Lung (tissue), 12 donors: ENCODE data around the gene PAFAH2. TPM values are rescaled to one million over a fixed set of nuclear protein-coding genes. Genes with fewer than 3 reads are reported as not detected.

Source experiments
- ATAC-seq: fragments of 200-7000 bp; cut with Tn5 transposase; one replicate; pipeline ENCODE4 v1.9.1; 2020; ENCODE audit warnings: moderate number of reproducible peaks; ENCODE audit not compliant: insufficient read depth, low FRiP score
- DNase-seq, 3 donors: peaks; one replicate each; pipeline ENCODE4 v3.0.0-alpha.2; 2013 to 2017
- H3K27ac ChIP-seq, 2 donors: one replicate each; pipeline ENCODE4 v1.5.1; 2013; ENCODE audit warnings: mild to moderate bottlenecking in 2 of 2, moderate library complexity in 2 of 2, control low read depth in 1 of 2, inconsistent platforms in 1 of 2, low read depth in 1 of 2, low read length in 1 of 2
- H3K27me3 ChIP-seq, 3 donors: one replicate each; pipeline ENCODE4 v1.5.1; 2013; ENCODE audit warnings: low read length in 2 of 3; ENCODE audit not compliant: control insufficient read depth in 3 of 3, insufficient read depth in 3 of 3
- H3K36me3 ChIP-seq, 4 donors: one replicate each; pipeline ENCODE4 v1.5.1; 2013; ENCODE audit warnings: low read length in 4 of 4, mild to moderate bottlenecking in 1 of 4, moderate library complexity in 1 of 4; ENCODE audit not compliant: control insufficient read depth in 4 of 4, insufficient read depth in 4 of 4
- H3K4me1 ChIP-seq, 5 donors: one replicate each; pipeline ENCODE4 v1.5.1; 2013; ENCODE audit warnings: low read length in 5 of 5, mild to moderate bottlenecking in 2 of 5, moderate library complexity in 1 of 5; ENCODE audit not compliant: control insufficient read depth in 5 of 5, insufficient read depth in 5 of 5
- H3K4me3 ChIP-seq: one replicate; pipeline ENCODE4 v1.5.1; 2013; ENCODE audit warnings: mild to moderate bottlenecking, control low read depth, moderate library complexity
- H3K9ac ChIP-seq, 2 donors: one replicate each; pipeline ENCODE4 v1.5.1; 2013; ENCODE audit warnings: low read length in 2 of 2, control low read depth in 1 of 2; ENCODE audit not compliant: insufficient read depth in 1 of 2
- H3K9me3 ChIP-seq, 4 donors: one replicate each; pipeline ENCODE4 v1.5.1; 2013; ENCODE audit warnings: low read length in 3 of 4, mild to moderate bottlenecking in 1 of 4, moderate library complexity in 1 of 4; ENCODE audit not compliant: control insufficient read depth in 4 of 4, insufficient read depth in 3 of 4
- CTCF ChIP-seq: IDR thresholded peaks from 2 replicates; pipeline ENCODE4 v1.5.1; 2012; ENCODE audit warnings: mild to moderate bottlenecking; ENCODE audit errors: control extremely low read depth, extremely low read depth
- WGBS, 2 donors: extraction: QIAGEN DNeasy Blood & Tissue Kit; methylation state at CpG; one replicate each; pipeline ENCODE4 v1.1.7; 2013; 5-methylcytosine and 5-hydroxymethylcytosine counted together
- polyA plus RNA-seq, 2 donors: library from polyadenylated mRNA; stranded (reverse); fragments of 200-250 nt; gene quantifications; one replicate each; pipeline ENCODE4 v1.2.1, GENCODE V29; 2013
- total RNA-seq, 2 donors: library from RNA; depleted of rRNA in 1 of 2; stranded (reverse); fragments of >200 nt in 1 of 2; gene quantifications; one replicate each; pipeline ENCODE4 v1.2.1, GENCODE V29; 2014 to 2021
- donor health status: control.
- donor health status: control.
- donor health status: Bipolar disorder and iron deficiency.
- donor health status: healthy.
- donor health status: DM: yes; HTN: yes; CAD: no.

Gene PAFAH2
- total and polyA plus RNA-seq, 4 donors: 6.5 to 15.2 (median 9.1) TPM

- 22 to 51% methylated on average over 2 of the region's 2 CpGs for WGBS, 2 donors
- Histone ChIP-seq H3K36me3 (no peaks in the 10 kb centered on the region), H3K9ac (no peak overlapping the region), H3K27ac (no peak overlapping the region), H3K4me1 (peaks cover 0 to 4% (median 0%) of the 10 kb centered on the region in 5 donors), H3K27me3 (no peaks in the 10 kb centered on the region), H3K4me3 (no peak overlapping the region), H3K9me3 (no peaks in the 10 kb centered on the region)
- DNase-seq (peak in 2 of 3 donors; percentile 32 to 87), ATAC-seq (peak; percentile 48)
- TF ChIP-seq CTCF: no peak
Observed at GRCh38 chr1:26015358-26015757, 17.5 kb upstream of the PAFAH2 start.

GRCh38 chr1:26014179-26014578, 16.3 kb upstream of the PAFAH2 start:
- Histone ChIP-seq H3K27ac (no peak overlapping the region), H3K4me3 (no peak overlapping the region), H3K27me3 (no peaks in the 10 kb centered on the region), H3K9ac (no peak overlapping the region), H3K9me3 (no peaks in the 10 kb centered on the region), H3K36me3 (no peaks in the 10 kb centered on the region), H3K4me1 (peaks cover 0 to 4% (median 0%) of the 10 kb centered on the region in 5 donors)
- TF ChIP-seq CTCF: no peak
- no peak for ATAC-seq
- DNase-seq: no peak
- 90 to 96% methylated on average over 2 of the region's 2 CpGs for WGBS, 2 donors

- Histone ChIP-seq H3K27me3 (no peaks in the 10 kb centered on the region), H3K9me3 (no peaks in the 10 kb centered on the region), H3K4me1 (peaks cover 0 to 4% (median 0%) of the 10 kb centered on the region in 5 donors), H3K27ac (no peak overlapping the region), H3K36me3 (no peaks in the 10 kb centered on the region), H3K4me3 (no peak overlapping the region), H3K9ac (peak overlapping the region in 1 of 2 donors; percentile 28)
- no peak for TF ChIP-seq CTCF
- peak in 1 of 3 donors; percentile 25 for DNase-seq
- 60 to 76% methylated on average over 3 of the region's 3 CpGs for WGBS, 2 donors
- no peak for ATAC-seq
Observed at GRCh38 chr1:26012864-26013263, 15.0 kb upstream of the PAFAH2 start.

DNA sequence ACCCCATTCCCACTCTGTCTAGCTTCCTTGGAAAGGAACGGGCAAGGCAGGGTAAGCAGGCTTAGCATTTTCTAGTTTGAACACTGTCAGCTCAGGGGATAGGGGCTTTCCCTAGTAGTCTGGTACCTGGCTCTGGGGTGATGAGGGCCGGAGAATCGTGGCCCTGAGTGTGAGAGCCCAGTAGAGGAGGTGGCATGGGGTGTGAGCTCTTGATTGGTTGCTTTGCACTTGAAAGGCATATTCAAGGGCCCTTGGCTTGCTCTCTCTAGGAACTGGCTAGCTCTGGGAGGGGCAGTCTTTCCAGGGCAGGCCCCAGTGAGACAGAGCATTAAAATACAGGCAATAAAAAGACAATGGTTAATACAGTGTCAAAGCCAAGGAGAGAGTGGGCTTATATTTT, 13.0 kb upstream of the PAFAH2 start:
- Histone ChIP-seq H3K27me3 (no peaks in the 10 kb centered on the region), H3K9me3 (no peaks in the 10 kb centered on the region), H3K27ac (no peak overlapping the region), H3K9ac (no peak overlapping the region), H3K4me1 (peaks cover 0 to 3% (median 0%) of the 10 kb centered on the region in 5 donors), H3K36me3 (no peaks in the 10 kb centered on the region), H3K4me3 (no peak overlapping the region)
- ATAC-seq (peak; percentile 41), DNase-seq (peak; percentile 18 to 45 (median 38))
- TF ChIP-seq CTCF: no peak
- 64 to 88% methylated on average over 3 of the region's 3 CpGs for WGBS, 2 donors
